GM18907 (cell line): ENCODE data around the gene CARHSP1.
"Not testable (repeated sequence)": the region's sequence is repeated elsewhere in the genome, so short reads cannot be mapped to it uniquely, and the experiment has no call there.

Source experiments
- ATAC-seq: cut with Tn5 transposase; IDR thresholded peaks from one replicate; pipeline ENCODE4 v1.9.1; 2021; ENCODE audit warnings: mild to moderate bottlenecking, moderate library complexity; ENCODE audit not compliant: unreplicated experiment

Gene CARHSP1

GRCh38 chr16:8873866-8874195, 5.0 kb upstream of the CARHSP1 start:
- ATAC-seq = not testable (repeated sequence)

GRCh38 chr16:8872967-8873865, 4.4 kb upstream of the CARHSP1 start:
- ATAC-seq = no peak

GRCh38 chr16:8872071-8872470, 3.3 kb upstream of the CARHSP1 start:
- ATAC-seq = no peak

- not testable (repeated sequence) for ATAC-seq
These were observed 1.1 kb upstream of the CARHSP1 start for GRCh38 chr16:8869988-8870241.

GRCh38 chr16:8869212-8869987, 594 bp upstream of the CARHSP1 start:
- ATAC-seq = no peak

- ATAC-seq = no peak
These were observed 832 bp downstream of the CARHSP1 start for GRCh38 chr16:8867932-8868415.

- ATAC-seq = no peak
These were observed 1.4 kb downstream of the CARHSP1 start for GRCh38 chr16:8867216-8867931.

- no peak for ATAC-seq
These were observed 2.0 kb downstream of the CARHSP1 start for GRCh38 chr16:8866884-8867215.

- no peak for ATAC-seq
These were observed 2.5 kb downstream of the CARHSP1 start for GRCh38 chr16:8866118-8866883.

- no peak for ATAC-seq
These were observed 3.5 kb downstream of the CARHSP1 start for GRCh38 chr16:8865145-8865882.

- ATAC-seq = no peak
These were observed 4.2 kb downstream of the CARHSP1 start for GRCh38 chr16:8864480-8865110.

- no peak for ATAC-seq
These were observed 5.0 kb downstream of the CARHSP1 start for GRCh38 chr16:8863594-8864424.

GRCh38 chr16:8862309-8863130, 6.3 kb downstream of the CARHSP1 start:
- ATAC-seq = no peak

GRCh38 chr16:8861563-8862308, 7.1 kb downstream of the CARHSP1 start:
- ATAC-seq = no peak

- no peak for ATAC-seq
These were observed 8.6 kb downstream of the CARHSP1 start for GRCh38 chr16:8859913-8860881.
